KG1 (cell line): ENCODE measurements around the gene MACROD2.

Experiments
- DNase-seq: peaks from one replicate; lab custom pipeline; 2025; lab: John Stamatoyannopoulos, UW

The MACROD2 gene

DNA sequence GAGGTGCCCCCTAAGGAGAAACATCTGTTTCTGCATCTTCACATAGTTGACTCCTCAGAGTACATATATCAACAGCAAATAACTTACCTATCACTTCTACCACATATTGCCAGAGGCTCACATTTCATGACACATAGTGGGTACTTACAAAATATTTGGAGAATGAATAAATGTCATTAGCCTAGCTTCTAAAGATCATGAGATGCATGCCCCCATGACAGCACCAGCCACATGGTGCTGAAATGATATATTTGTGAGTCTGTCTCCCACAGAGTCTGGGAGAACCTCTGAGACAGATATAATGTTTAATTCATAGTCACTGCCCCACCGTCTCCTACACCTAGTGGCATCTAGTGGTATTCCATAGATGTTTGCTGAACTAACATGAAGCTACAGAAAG is 2022.3 kb downstream of the MACROD2 start:
- no peak for DNase-seq

DNA sequence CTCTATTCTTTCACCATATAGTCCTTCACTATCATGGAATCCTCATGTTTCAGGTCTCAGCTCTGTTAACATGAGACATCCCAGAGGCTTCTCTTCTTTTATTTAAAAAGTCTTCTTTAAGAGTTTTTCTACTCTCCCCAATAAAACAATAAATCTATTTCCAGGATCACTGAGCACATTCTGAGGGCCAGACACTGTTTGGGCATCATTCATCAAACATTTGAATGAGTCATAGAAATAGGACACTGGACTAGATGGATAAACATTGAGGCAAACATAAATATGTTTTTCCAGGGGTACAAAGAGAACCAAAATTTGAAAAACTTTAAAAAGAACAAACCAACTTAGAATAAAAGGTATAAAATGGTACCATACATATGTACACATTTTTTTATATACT is 2023.6 kb downstream of the MACROD2 start:
- no peak for DNase-seq

DNA sequence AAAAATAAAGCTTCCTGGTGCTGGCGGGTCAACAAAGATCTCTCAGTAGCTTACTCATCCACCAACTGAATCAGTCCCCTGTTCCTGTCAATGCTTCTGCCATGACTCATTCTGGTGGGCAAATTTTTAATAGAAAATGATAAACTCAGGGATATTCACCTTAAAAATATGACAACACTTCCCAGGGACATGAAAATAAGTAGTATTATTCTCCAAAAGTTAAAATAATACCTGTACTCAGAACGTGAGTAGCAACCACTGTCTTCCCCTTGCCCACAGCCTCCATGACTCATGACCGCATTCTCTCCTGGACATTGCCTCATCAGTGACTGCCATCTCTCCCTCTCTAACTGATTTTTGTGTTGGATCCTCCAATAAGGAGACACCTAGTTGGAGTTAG is 2025.7 kb downstream of the MACROD2 start:
- no peak for DNase-seq

DNA sequence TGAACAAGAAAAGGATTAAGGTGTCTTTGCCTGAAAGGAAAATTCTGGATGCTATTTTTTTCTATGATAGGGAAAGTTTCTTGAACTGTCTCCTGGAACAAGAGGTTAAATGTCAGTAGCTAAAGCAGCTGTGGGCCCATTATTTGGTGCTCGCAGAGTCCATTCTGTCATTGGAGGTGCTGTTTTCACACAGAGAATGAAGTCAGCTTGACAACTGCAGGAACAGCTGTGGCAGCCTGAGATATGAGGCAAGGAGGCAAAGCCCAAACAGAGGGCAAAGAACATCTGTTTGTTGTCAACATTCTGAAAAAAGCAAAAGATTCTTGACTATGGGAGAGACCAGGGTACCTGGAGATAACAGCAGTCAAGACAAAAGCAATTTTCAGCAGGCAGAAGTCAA is 2029.8 kb downstream of the MACROD2 start:
- DNase-seq, result no peak

DNA sequence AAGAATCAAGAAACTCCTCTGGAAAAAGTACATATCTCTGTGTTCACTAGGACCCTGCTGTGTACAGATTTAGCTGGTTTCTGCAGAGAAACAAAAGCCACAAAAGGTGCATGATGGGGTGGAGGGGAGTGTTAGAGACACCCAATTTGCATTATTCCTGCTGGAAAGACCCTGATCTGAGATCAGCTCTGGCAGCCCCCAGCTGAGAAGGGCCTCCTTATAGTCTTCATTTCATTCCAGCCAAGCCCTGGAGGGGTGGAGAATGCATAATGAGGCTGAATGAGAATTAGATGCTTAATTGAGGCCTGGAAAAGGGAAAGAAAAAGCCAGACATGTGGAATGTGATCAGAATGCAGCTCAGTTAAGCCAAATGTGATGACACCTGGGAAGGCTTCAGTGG is 2032.4 kb downstream of the MACROD2 start:
- no peak for DNase-seq

DNA sequence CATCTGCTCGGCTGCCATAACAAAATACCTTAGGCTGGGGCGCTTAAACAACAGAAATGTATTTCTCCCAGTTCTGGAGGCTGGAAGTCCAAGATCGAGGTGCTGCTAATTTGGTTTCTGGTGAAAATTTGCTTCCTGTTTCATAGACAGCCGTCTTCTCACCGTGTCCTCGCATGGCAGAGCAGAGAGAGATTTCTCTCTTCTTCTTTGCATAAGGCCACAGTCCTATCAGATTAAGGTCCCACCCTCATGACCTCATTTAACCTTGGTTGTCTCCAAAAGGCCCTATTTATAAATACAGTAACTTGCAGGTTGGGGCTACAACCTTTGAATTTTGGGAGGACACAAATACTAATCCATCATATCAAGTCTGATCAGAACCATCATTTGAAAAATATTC is 2033.6 kb downstream of the MACROD2 start:
- no peak for DNase-seq

DNA sequence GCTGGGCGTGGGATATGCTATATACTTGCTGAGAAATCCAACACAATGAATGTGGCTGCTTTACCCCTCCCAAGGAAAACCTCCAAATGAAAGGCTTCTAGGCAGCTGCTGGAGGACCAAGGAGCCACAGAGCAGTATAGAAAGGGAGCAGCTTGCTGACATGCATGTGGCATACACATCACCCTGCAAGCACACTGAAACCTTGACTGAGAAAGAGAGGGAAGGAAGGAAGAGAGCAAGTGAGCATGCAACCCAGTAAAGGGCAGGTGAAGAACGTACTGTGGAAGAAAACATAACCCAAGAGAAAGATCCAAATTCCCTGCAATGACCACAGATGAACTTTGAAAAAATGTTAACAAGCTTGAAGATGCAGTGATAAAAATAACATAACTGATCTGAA is 2034.9 kb downstream of the MACROD2 start:
- DNase-seq, result no peak

- DNase-seq, result no peak
Observed at GRCh38 chr20:16035576-16035975, 2040.3 kb downstream of the MACROD2 start.

DNA sequence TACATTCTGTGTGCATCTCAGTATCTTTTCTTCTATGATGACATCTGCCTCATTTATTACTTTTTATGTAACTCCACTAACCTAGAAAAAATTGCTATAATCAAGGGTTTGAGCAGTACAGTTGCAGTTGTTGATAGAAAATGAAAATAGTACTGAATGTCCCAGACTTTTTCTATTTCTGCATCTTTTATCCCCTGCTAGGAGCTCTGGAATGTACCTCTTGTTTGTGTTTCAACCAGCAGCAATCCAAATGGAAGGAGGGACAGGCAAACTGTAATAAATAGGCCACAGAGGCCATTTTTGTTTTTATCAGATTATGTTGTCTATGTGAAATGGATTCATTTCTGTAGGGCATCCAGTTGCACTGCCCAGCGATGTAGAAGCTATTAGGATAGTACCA is 2041.0 kb downstream of the MACROD2 start:
- DNase-seq, result no peak

GRCh38 chr20:16040742-16041141 is 2045.4 kb downstream of the MACROD2 start:
- no peak for DNase-seq

DNA sequence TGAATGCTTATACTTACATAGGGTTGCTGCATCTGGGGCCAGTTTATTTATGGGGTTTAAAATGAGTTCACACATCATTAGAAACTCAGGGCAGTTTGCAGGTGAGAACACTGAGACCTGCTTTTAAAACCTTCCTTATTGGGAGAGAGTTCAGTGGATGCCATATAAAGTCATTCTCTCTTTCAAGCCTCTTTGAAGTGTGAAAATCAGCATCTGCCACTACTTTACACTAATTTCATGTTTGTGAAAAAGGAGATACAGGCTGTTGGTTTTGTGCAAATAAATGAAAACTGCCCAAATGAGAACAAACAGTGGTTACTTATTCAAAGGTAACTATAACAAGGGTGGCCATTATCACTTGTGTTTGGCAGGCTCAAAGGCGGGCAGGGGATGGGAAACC is 2047.4 kb downstream of the MACROD2 start:
- no peak for DNase-seq

DNA sequence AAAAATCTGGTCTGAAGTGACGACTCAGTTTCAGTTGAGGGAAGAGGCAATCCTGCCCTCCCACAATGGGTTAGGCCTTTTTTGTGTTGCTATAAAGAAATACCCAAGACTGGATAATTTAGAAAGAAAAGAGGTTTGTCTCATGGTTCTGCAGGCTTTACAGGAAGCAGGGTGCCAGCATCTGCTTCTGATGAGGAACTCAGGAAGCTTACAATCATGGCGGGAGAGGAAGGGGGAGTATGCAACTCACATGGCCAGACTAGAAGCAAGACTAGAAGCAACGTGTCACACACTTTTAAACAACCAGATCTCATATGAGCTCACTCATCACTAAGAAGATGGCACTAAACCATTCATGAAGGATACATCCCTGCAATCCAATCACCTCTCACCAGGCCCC is 2048.6 kb downstream of the MACROD2 start:
- DNase-seq, result no peak

GRCh38 chr20:16048876-16049275 is 2053.6 kb downstream of the MACROD2 start:
- DNase-seq, result no peak

DNA sequence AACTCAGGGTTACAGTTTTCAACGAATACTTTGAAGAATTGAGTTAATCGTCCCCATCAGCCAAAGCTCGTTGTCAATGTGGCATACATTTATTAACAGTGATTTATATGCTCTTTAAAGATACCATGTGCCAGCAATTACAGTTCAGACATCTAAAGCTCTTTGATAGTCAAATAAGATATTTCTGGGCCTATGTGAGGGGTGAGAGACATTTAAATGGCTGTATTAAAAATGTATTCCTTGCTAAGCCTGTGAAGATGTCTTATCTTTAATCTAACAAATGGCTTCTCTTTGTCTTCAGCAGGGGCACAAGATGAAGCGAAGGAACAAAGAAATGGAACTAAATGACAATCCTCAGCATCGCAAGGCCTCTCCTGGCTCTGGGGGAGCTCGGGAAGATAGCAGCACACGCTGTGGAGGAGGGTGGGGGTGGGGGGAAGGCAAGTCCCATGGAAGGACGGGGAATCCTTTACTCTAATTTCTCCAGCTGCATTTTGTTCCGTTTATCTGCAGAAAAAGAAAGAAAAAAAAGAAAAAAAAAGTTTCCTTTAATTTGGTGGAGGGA is 2054.3 kb downstream of the MACROD2 start:
- DNase-seq, result no peak

DNA sequence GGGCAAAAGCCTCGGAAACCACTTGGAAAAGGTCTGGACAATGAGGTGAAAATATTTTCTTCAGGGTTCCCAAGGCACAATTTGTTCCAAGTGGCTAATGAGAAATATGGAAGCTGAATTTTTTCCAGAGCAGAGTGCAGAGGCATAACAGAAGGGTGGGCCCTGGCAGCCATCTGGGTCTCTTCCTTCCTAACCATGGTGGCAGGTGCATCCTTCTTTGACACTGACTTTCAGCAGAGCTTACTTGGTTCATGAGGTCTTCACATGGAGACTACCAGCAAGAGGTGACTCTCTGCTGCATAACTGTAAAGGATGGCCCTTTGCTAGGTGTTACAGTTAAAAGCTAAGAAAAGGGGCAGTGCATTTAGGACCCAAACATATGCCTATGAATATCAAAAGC is 2055.1 kb downstream of the MACROD2 start:
- no peak for DNase-seq

DNA sequence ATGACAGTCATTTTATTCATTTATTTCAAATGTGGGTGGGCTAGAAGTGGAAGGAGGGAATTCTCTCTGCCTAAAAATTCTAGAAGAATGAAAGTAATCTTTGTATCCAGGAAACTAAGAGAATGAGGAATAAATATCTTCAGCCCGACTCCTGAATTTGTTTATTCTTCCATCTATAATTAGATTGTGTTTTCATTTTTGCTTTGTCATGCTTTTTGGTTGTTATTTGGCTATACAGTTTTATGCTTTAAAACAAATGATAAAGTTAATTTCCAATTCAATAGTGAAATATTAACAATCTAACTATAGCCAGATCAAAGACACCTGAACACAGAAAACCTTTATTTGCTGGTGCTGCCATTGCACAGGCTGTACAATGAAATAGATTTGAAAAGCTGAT is 2056.7 kb downstream of the MACROD2 start:
- DNase-seq, result no peak

DNA sequence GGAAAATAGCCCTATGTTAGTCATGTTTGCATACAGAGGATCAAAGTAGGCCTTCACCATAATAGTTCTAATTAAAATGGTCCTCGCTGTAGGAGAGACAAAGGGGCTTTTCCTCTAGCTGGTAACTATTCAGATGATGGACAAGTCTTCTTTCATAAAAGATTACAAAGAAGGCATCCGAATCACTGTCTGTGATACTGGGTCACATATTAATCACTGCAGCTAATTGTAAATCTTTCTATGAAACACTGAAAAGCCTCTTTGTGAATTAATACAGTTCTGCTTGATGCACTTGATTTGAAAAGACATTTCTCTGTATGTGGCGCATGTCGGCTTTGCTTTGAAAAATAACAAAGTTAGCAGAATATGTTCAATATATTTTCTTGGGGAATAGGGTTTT is 2057.1 kb downstream of the MACROD2 start:
- DNase-seq, result no peak

- no peak for DNase-seq
Observed at GRCh38 chr20:16054985-16055384, 2059.7 kb downstream of the MACROD2 start.

- no peak for DNase-seq
Observed at GRCh38 chr20:16057651-16058050, 2062.3 kb downstream of the MACROD2 start.

DNA sequence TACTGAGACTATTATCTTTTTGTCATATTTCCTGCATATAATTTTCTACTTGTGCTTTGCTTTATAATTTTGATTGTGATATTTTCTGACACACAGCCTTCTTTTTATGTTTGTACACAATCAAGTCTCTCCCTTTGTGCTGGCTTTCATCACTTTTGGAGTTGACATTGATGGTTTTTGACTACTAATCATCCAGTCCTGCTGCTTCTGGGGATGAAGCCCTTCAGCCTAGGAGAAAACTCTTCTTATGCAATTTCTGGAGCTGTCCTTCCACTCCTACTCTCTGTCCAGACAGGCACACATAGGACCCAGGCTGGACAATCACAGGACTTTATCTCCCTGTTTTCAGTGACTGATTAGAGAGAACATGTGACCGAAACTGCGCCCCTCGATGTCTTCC is 2063.0 kb downstream of the MACROD2 start:
- no peak for DNase-seq

- DNase-seq, result no peak
Observed at GRCh38 chr20:16059841-16060240, 2064.5 kb downstream of the MACROD2 start.

DNA sequence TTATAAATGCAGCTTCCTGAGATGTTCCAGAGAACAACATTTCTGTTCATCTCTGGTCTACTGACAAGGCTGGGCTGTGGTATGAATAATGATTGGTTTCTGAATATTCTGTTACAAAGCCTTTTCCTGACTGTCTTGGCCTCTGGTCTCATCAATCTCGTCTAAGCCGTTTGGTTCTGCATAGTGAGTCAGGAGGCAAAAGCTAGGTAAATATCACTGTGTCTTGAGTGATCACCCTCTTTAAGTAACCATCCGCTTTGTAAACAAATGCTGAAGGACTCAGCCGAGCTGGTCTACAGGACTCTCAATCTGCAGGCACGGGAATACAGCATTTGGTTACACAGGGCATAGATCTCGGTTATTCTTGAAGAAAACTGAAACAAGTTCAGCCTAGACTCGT is 2066.0 kb downstream of the MACROD2 start:
- no peak for DNase-seq

DNA sequence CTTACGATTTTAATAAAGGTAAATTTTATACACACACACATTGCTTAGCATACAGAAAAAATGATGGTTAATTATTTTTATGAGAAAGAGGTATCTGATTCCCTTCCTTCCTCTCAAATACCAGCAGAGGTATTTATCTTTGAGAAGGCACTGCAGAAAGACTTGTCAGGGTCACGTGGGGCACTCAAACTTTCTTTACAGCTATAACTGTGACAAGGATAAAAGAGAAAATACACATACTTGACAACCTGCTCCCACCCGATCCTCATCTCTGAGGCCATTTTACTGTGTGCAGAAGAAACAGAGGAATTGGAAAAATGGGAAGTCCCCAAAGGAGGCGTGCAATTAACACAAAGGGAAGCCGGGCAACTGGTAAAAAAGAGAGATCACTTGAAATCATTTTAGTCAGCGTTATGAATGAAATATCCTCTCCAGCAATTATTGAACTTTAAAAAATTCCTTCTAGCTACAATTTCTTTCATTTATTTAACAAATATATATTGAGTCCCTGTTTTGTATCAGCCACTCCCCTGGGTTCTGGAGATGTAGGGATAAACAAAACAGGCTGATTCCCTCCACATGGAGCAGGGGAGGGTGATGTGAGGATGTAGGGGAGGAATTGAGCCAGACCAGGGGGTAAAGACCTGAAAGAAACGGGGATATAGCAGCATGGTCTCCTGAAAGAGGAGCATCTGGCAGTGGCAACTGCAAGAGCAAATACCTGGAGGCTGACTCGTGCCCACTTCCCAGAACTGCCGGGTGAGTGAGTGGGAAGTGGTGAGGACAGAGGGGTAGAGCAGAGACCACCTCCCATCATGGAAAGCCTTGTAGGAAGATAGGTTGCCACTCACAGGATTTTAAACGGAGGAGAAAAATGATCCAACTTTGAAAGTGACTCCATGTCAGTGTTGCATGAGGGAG is 2067.6 kb downstream of the MACROD2 start:
- DNase-seq, result no peak

- no peak for DNase-seq
Observed at GRCh38 chr20:16063881-16064280, 2068.6 kb downstream of the MACROD2 start.
